ENCODE measurements around the gene SSR2.
"Not testable (repeated sequence)": the region's sequence is repeated elsewhere in the genome, so short reads cannot be mapped to it uniquely, and the experiment has no call there.

Gene SSR2

GRCh38 chr1:156048663-156049258 is 28.0 kb upstream of the SSR2 start:
- no peak for DNase-seq (ENCODE audit: low read depth)

- no peak for DNase-seq (ENCODE audit: low read depth)
Observed at GRCh38 chr1:156045076-156045475, 24.3 kb upstream of the SSR2 start.

- no peak for DNase-seq (ENCODE audit: low read depth)
Observed at GRCh38 chr1:156042828-156043227, 22.1 kb upstream of the SSR2 start.

GRCh38 chr1:156034991-156035390 is 14.2 kb upstream of the SSR2 start:
- not testable (repeated sequence) for DNase-seq (ENCODE audit: low read depth)

- DNase-seq (ENCODE audit: low read depth): no peak
Observed at GRCh38 chr1:156033011-156033410, 12.3 kb upstream of the SSR2 start.

- DNase-seq (ENCODE audit: low read depth): no peak
Observed at GRCh38 chr1:156026588-156026987, 5.8 kb upstream of the SSR2 start.

- no peak for DNase-seq (ENCODE audit: low read depth)
Observed at GRCh38 chr1:156025876-156026275, 5.1 kb upstream of the SSR2 start.

GRCh38 chr1:156024801-156025200 is 4.0 kb upstream of the SSR2 start:
- no peak for DNase-seq (ENCODE audit: low read depth)

DNA sequence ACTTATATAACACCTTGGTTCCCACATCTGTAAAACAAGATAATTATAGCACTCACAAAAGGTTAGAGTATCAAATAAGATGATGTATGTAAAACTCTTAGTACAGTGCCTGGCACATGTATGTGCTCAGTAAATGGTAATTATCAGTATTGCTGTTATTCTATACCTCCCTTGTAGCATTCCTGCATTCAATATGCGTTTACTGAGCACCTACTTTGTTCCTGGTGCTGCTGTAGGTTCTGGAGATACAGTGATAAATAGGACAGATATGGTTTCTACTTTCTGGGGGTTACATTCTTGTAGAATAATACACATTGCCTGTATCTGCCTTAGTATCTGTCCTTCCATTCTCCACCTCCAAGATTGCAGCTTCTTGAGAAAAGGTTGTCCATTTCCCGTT is 1.2 kb upstream of the SSR2 start:
- DNase-seq (ENCODE audit: low read depth): no peak

- DNase-seq (ENCODE audit: low read depth): no peak
Observed at GRCh38 chr1:156021093-156021428, 310 bp upstream of the SSR2 start.

DNA sequence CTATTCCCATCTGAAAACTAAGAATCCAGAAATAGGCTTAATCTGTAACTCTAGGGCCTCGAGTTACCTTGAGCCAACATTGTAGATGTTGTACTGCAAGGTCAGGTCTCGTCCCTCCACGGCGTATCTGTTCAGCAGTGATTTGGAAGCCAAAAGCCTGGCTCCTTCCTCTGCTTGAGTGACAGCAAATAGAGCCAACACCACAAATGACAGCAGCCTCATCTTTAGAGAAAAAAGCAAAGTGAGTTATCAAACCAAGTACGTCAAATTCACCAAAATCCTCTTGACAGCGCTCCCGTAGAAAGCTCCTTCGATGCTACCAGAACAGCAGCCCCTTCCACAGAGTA is 832 bp downstream of the SSR2 start:
- DNase-seq (ENCODE audit: low read depth): no peak

DNA sequence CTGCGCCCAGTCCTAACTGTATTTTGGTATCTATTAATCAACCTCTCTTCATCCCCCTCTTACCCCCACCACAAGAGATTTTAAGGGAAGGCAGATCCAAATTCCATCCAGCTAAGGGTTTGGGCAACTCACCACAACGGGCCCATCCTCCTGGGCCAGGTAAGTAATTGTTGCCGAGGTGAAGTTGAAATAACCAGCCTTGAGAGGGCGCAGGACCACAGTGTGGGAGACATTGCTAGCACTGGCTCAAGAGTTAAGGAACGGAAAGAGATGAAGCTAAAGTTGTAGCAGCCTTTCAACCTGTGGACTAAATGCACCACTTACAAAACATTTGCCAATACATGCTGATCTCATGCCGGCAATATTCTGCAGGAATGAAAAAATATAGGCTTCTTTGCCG is 5.9 kb downstream of the SSR2 start:
- no peak for DNase-seq (ENCODE audit: low read depth)

- no peak for DNase-seq (ENCODE audit: low read depth)
Observed at GRCh38 chr1:156012051-156012817, 8.5 kb downstream of the SSR2 start.

GRCh38 chr1:156009404-156009803 is 11.3 kb downstream of the SSR2 start:
- DNase-seq (ENCODE audit: low read depth): no peak

DNA sequence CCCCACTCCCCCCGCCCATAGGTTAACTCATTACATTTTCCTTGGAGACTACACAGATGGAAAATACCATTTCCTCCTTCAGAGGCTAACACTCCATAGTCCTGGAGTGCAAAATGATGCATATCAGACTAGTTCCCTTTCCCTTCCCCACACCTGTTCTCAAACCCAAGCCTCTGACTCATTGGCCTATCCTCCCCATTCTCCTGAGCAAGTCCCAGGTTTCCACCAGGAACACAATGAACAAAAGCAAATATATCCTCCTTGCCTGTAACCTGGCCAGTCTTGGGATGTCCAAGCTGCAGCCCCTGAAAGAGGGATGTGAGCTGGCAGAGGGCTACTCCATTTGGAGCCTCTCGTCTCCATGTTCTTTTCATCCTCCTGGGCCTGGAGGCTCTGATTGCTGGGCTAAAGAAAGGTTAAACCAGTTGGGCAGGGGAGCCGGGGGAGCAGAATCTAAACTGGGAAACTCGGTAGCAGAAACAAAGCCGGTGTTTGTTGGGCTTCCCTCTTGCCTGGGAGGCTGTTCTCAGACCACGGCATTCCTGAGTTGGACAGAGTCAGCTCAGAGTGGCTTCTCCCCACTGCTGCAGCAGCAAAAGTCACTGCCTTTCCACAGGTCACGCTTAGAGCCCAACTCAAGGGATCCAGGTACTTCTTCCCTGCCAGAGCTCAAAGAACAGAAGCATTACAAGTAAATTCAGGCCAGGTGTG is 13.9 kb downstream of the SSR2 start:
- no peak for DNase-seq (ENCODE audit: low read depth)

DNA sequence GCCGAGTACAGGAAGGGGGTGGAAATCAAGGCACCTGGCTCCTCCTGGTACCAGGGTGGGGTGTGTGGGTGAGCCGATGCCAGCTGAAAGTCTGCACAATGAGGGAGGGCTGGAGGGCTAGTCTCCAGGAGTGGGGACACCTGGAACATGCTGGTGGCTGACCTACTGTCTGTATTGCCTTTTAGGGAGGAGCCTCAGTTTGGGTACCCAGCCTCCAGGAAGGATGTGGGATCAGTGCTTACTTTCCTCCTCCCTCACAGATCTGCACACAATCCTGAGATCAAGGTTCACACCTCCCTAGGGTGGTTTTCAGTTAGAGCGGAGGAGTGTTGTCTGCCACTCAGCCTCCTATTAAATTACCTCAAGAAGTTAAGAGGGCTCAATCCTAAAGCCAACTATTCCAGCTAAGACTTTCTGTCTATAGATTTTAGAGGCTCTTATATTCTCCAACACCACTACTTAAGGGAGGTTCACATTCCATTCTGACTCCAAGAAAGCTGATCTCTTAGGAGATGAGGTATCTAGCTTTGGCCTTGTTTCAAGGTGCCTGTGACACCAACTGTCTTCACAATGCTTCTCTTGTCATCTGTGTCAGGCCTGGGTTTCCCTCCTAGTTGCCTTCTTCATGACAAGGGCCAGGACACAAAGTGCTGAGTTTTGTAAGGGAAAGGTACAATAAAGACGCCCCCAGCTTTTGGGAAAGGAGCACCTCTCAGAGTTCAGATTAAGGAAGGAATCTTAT is 15.7 kb downstream of the SSR2 start:
- DNase-seq (ENCODE audit: low read depth): no peak

- DNase-seq (ENCODE audit: low read depth): no peak
Observed at GRCh38 chr1:156003923-156004188, 16.9 kb downstream of the SSR2 start.

- DNase-seq (ENCODE audit: low read depth): no peak
Observed at GRCh38 chr1:156002188-156002911, 18.4 kb downstream of the SSR2 start.

DNA sequence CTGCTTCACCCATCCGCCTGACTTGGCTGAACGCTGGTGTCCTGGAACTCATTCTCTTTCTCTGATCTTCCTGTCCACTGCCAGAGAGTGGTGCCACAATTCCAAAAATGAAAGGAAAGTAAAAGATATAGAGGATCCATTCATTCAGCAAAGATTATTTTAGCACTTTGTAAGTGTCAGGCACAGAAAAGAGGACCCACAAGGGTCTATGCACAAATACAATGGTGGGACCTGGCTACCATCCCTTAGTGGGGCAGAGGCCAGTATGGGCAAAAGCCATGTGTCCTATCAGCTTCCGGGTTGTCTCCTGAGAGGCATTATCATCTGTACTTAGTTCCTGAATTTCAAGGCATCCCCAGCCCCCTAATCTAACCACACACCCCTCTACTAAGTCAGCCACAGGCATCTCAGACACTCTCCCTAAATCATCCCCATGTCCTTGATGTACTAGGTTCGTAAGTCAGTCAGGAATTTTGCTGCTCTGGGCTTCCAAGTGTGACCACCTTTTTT is 19.0 kb downstream of the SSR2 start:
- DNase-seq (ENCODE audit: low read depth): no peak

GRCh38 chr1:156001021-156001661 is 19.6 kb downstream of the SSR2 start:
- no peak for DNase-seq (ENCODE audit: low read depth)

DNA sequence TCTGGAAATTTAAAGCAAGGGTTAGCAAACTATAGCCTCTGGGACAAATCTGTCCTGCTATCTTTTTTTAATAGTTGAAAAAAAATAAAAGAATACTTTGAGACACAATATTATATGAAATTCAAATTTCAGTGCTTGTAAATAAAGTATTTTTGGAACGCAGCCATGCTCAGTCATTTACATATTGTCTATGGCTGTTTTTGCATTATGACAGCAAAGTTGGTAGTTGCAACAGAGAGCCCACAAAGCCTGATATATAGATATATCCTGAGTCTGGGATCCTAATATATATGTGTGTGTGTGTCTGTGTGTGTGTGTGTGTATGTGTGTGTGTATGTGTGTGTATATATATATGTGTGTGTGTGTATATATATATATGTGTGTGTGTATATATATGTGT is 20.8 kb downstream of the SSR2 start:
- DNase-seq (ENCODE audit: low read depth): no peak

- DNase-seq (ENCODE audit: low read depth): no peak
Observed at GRCh38 chr1:155996166-155996565, 24.6 kb downstream of the SSR2 start.
